ENCODE data around the gene CKM. TPM values are rescaled to one million over a fixed set of nuclear protein-coding genes. Genes with fewer than 3 reads are reported as not detected.

CKM gene
- polyA plus RNA-seq, 1 donor, result 4.9 TPM

GRCh38 chr19:45357445-45357783, 34.7 kb upstream of the CKM start:
- no CpG with 5 or more reads among the region's 11 CpGs for WGBS (ENCODE audit: insufficient coverage, low lambda C conversion rate)
- H3K9me3 ChIP-seq (ENCODE audit: control insufficient read depth, low read depth, low read length), result no peaks in the 10 kb centered on the region
- no peak overlapping the region for H3K27ac ChIP-seq (ENCODE audit: low read length)
- H3K36me3 ChIP-seq (ENCODE audit: control insufficient read depth, insufficient read depth, low read length), result peaks cover 40% of the 10 kb centered on the region
- no peak for DNase-seq
- H3K4me1 ChIP-seq (ENCODE audit: control insufficient read depth, insufficient read depth, low read length), result no peaks in the 10 kb centered on the region
- H3K27me3 ChIP-seq (ENCODE audit: control insufficient read depth, insufficient read depth, low read length), result no peaks in the 10 kb centered on the region
- H3K4me3 ChIP-seq (ENCODE audit: low read length), result no peak overlapping the region

GRCh38 chr19:45356760-45357444, 34.2 kb upstream of the CKM start:
- Histone ChIP-seq H3K4me3 (ENCODE audit: low read length) (no peak overlapping the region), H3K36me3 (ENCODE audit: control insufficient read depth, insufficient read depth, low read length) (peaks cover 45% of the 10 kb centered on the region), H3K9me3 (ENCODE audit: control insufficient read depth, low read depth, low read length) (no peaks in the 10 kb centered on the region), H3K4me1 (ENCODE audit: control insufficient read depth, insufficient read depth, low read length) (no peaks in the 10 kb centered on the region), H3K27ac (ENCODE audit: low read length) (no peak overlapping the region), H3K27me3 (ENCODE audit: control insufficient read depth, insufficient read depth, low read length) (no peaks in the 10 kb centered on the region)
- DNase-seq, result no peak
- WGBS (ENCODE audit: insufficient coverage, low lambda C conversion rate), result 100% methylated on average over 2 of the region's 20 CpGs

GRCh38 chr19:45355910-45356309, 33.2 kb upstream of the CKM start:
- Histone ChIP-seq H3K36me3 (ENCODE audit: control insufficient read depth, insufficient read depth, low read length) (peaks cover 48% of the 10 kb centered on the region), H3K27ac (ENCODE audit: low read length) (no peak overlapping the region), H3K9me3 (ENCODE audit: control insufficient read depth, low read depth, low read length) (no peaks in the 10 kb centered on the region), H3K4me1 (ENCODE audit: control insufficient read depth, insufficient read depth, low read length) (no peaks in the 10 kb centered on the region), H3K27me3 (ENCODE audit: control insufficient read depth, insufficient read depth, low read length) (no peaks in the 10 kb centered on the region), H3K4me3 (ENCODE audit: low read length) (no peak overlapping the region)
- DNase-seq, result no peak
- no CpG with 5 or more reads among the region's 9 CpGs for WGBS (ENCODE audit: insufficient coverage, low lambda C conversion rate)

DNA sequence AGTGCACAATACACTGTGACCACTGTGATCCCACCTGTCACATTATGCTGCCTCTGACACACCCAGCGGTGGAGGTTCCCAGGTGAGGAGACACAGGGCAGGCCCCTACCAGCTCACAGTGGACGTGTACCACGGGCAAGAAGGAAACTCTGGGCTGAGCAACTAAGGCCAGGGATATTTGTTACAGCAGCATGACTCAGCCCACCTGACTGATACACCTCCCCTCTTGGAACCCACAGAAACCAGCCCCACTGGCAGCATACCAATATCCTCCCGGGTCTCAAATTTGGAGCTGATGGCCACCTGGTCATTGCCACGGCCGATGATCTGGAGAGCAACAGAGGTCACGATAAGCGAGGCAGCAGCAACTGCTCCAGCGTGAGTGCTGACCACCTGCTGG, 32.7 kb upstream of the CKM start:
- H3K4me3 ChIP-seq (ENCODE audit: low read length), result no peak overlapping the region
- H3K4me1 ChIP-seq (ENCODE audit: control insufficient read depth, insufficient read depth, low read length), result no peaks in the 10 kb centered on the region
- H3K27ac ChIP-seq (ENCODE audit: low read length), result no peak overlapping the region
- WGBS (ENCODE audit: insufficient coverage, low lambda C conversion rate), result no CpG with 5 or more reads among the region's 9 CpGs
- no peaks in the 10 kb centered on the region for H3K9me3 ChIP-seq (ENCODE audit: control insufficient read depth, low read depth, low read length)
- no peaks in the 10 kb centered on the region for H3K27me3 ChIP-seq (ENCODE audit: control insufficient read depth, insufficient read depth, low read length)
- no peak for DNase-seq
- peaks cover 51% of the 10 kb centered on the region for H3K36me3 ChIP-seq (ENCODE audit: control insufficient read depth, insufficient read depth, low read length)

DNA sequence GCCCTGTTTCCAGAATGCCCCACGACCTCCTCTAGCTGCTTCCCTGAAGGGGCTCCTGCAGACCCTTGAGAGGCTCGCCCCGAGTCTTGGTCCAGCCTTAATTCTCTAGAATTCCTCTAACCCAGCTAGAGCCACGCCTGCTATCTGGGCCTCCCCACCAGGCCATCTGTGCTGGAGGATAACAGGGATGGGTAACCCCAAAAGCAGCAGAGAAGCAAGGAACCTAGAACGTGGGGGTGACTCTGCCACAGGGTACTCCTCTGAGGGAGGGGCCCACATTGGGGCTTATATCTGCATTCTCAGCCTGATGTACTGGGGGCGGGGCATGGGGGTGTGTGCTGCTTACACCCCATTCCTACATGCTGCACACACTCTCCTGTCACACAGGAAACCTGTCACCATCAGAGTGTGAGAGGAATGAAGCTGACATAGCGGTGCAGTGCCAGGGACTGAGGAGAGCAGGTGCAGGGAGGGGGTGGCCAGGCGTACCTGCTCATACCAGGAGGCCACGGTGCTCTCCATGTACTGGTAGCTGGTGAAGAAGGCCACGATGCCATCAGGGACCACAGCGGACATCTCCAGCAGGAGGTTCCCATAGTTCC, 31.7 kb upstream of the CKM start:
- Histone ChIP-seq H3K27ac (ENCODE audit: low read length) (no peak overlapping the region), H3K4me3 (ENCODE audit: low read length) (no peak overlapping the region), H3K36me3 (ENCODE audit: control insufficient read depth, insufficient read depth, low read length) (peaks cover 55% of the 10 kb centered on the region), H3K27me3 (ENCODE audit: control insufficient read depth, insufficient read depth, low read length) (no peaks in the 10 kb centered on the region), H3K4me1 (ENCODE audit: control insufficient read depth, insufficient read depth, low read length) (no peaks in the 10 kb centered on the region), H3K9me3 (ENCODE audit: control insufficient read depth, low read depth, low read length) (no peaks in the 10 kb centered on the region)
- DNase-seq, result no peak
- WGBS (ENCODE audit: insufficient coverage, low lambda C conversion rate), result no CpG with 5 or more reads among the region's 11 CpGs

- Histone ChIP-seq H3K4me3 (ENCODE audit: low read length) (no peak overlapping the region), H3K27me3 (ENCODE audit: control insufficient read depth, insufficient read depth, low read length) (peaks cover under 1% of the 10 kb centered on the region), H3K27ac (ENCODE audit: low read length) (no peak overlapping the region), H3K36me3 (ENCODE audit: control insufficient read depth, insufficient read depth, low read length) (peaks cover 52% of the 10 kb centered on the region), H3K9me3 (ENCODE audit: control insufficient read depth, low read depth, low read length) (no peaks in the 10 kb centered on the region), H3K4me1 (ENCODE audit: control insufficient read depth, insufficient read depth, low read length) (no peaks in the 10 kb centered on the region)
- WGBS (ENCODE audit: insufficient coverage, low lambda C conversion rate), result no CpG with 5 or more reads among the region's 20 CpGs
- no peak for DNase-seq
Measured at GRCh38 chr19:45352914-45353796, 30.5 kb upstream of the CKM start.

- no peak overlapping the region for H3K27ac ChIP-seq (ENCODE audit: low read length)
- no CpG with 5 or more reads among the region's 20 CpGs for WGBS (ENCODE audit: insufficient coverage, low lambda C conversion rate)
- H3K9me3 ChIP-seq (ENCODE audit: control insufficient read depth, low read depth, low read length), result no peaks in the 10 kb centered on the region
- DNase-seq, result no peak
- H3K27me3 ChIP-seq (ENCODE audit: control insufficient read depth, insufficient read depth, low read length), result peaks cover 7% of the 10 kb centered on the region
- H3K4me1 ChIP-seq (ENCODE audit: control insufficient read depth, insufficient read depth, low read length), result no peaks in the 10 kb centered on the region
- H3K4me3 ChIP-seq (ENCODE audit: low read length), result no peak overlapping the region
- peaks cover 52% of the 10 kb centered on the region for H3K36me3 ChIP-seq (ENCODE audit: control insufficient read depth, insufficient read depth, low read length)
Measured at GRCh38 chr19:45352471-45352870, 29.8 kb upstream of the CKM start.

- H3K9me3 ChIP-seq (ENCODE audit: control insufficient read depth, low read depth, low read length), result no peaks in the 10 kb centered on the region
- WGBS (ENCODE audit: insufficient coverage, low lambda C conversion rate), result no CpG with 5 or more reads among the region's 15 CpGs
- H3K4me3 ChIP-seq (ENCODE audit: low read length), result no peak overlapping the region
- H3K27me3 ChIP-seq (ENCODE audit: control insufficient read depth, insufficient read depth, low read length), result peaks cover 10% of the 10 kb centered on the region
- H3K4me1 ChIP-seq (ENCODE audit: control insufficient read depth, insufficient read depth, low read length), result no peaks in the 10 kb centered on the region
- peaks cover 50% of the 10 kb centered on the region for H3K36me3 ChIP-seq (ENCODE audit: control insufficient read depth, insufficient read depth, low read length)
- no peak for DNase-seq
- no peak overlapping the region for H3K27ac ChIP-seq (ENCODE audit: low read length)
Measured at GRCh38 chr19:45352062-45352461, 29.4 kb upstream of the CKM start.

DNA sequence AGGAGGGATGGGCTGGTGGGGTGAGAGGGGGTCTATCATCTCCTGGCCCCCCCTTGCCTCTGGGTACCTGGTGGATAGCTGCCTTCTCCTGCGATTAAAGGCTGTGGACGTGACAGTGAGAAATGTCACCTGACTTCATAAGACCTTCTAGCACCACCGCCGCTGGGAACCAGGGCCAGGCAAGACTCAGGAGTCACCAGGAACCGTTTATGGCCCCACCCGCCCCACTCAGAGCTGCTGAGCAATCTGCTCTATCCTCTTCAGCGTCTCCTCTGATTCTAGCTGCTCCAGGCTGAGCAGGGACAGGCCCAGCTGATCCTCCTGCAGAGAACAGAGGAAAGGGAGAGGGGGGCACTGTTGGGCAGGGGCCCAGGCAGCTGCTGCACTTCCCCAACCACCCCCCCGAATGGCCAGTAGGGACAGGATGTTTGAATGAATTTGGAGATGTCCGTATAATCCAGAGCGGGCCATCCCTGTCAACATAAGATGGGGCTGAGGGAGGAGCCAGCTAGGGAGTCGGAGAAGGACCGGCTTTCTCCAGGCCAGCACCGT, 28.8 kb upstream of the CKM start:
- WGBS (ENCODE audit: insufficient coverage, low lambda C conversion rate), result no CpG with 5 or more reads among the region's 13 CpGs
- no peaks in the 10 kb centered on the region for H3K4me1 ChIP-seq (ENCODE audit: control insufficient read depth, insufficient read depth, low read length)
- H3K27ac ChIP-seq (ENCODE audit: low read length), result no peak overlapping the region
- no peak for DNase-seq
- no peak overlapping the region for H3K4me3 ChIP-seq (ENCODE audit: low read length)
- H3K9me3 ChIP-seq (ENCODE audit: control insufficient read depth, low read depth, low read length), result peaks cover 1% of the 10 kb centered on the region
- peaks cover 44% of the 10 kb centered on the region for H3K36me3 ChIP-seq (ENCODE audit: control insufficient read depth, insufficient read depth, low read length)
- H3K27me3 ChIP-seq (ENCODE audit: control insufficient read depth, insufficient read depth, low read length), result peaks cover 15% of the 10 kb centered on the region

- WGBS (ENCODE audit: insufficient coverage, low lambda C conversion rate), result no CpG with 5 or more reads among the region's 17 CpGs
- H3K4me3 ChIP-seq (ENCODE audit: low read length), result no peak overlapping the region
- peaks cover 44% of the 10 kb centered on the region for H3K36me3 ChIP-seq (ENCODE audit: control insufficient read depth, insufficient read depth, low read length)
- no peak for DNase-seq
- H3K4me1 ChIP-seq (ENCODE audit: control insufficient read depth, insufficient read depth, low read length), result no peaks in the 10 kb centered on the region
- H3K27me3 ChIP-seq (ENCODE audit: control insufficient read depth, insufficient read depth, low read length), result peaks cover 23% of the 10 kb centered on the region
- no peak overlapping the region for H3K27ac ChIP-seq (ENCODE audit: low read length)
- H3K9me3 ChIP-seq (ENCODE audit: control insufficient read depth, low read depth, low read length), result peaks cover 3% of the 10 kb centered on the region
Measured at GRCh38 chr19:45350477-45351058, 27.9 kb upstream of the CKM start.

Measured in large intestine (tissue), 3 donors.